ENCODE measurements around the gene YTHDF1. TPM values are rescaled to one million over a fixed set of nuclear protein-coding genes. Genes with fewer than 3 reads are reported as not detected.

Gene YTHDF1
- total RNA-seq, 1 donor from 2014 or later = 59.0 TPM

- Mint-ChIP-seq H3K4me1 (peaks cover 18% of the 10 kb centered on the region), H3K27me3 (ENCODE audit: low read depth) (peaks cover 3% of the 10 kb centered on the region), H3K4me3 (no peak overlapping the region), H3K9me3 (no peaks in the 10 kb centered on the region), H3K36me3 (ENCODE audit: low read depth) (peaks cover 2% of the 10 kb centered on the region), H3K27ac (ENCODE audit: unreplicated experiment) (no peak overlapping the region)
- no peak for DNase-seq (ENCODE audit: low read depth, low spot score)
- TF ChIP-seq CTCF (conservative IDR thresholded peaks at IDR 0.05) = no peak
Observed at GRCh38 chr20:63194007-63194796, 21.7 kb downstream of the YTHDF1 start.

- no peak for TF ChIP-seq CTCF (conservative IDR thresholded peaks at IDR 0.05)
- Mint-ChIP-seq H3K27ac (ENCODE audit: unreplicated experiment) (no peak overlapping the region), H3K9me3 (no peaks in the 10 kb centered on the region), H3K36me3 (ENCODE audit: low read depth) (no peaks in the 10 kb centered on the region), H3K4me1 (peaks cover 9% of the 10 kb centered on the region), H3K4me3 (no peak overlapping the region), H3K27me3 (ENCODE audit: low read depth) (peaks cover 3% of the 10 kb centered on the region)
- no peak for DNase-seq (ENCODE audit: low read depth, low spot score)
Observed at GRCh38 chr20:63192721-63193120, 23.2 kb downstream of the YTHDF1 start.

GRCh38 chr20:63191400-63191799, 24.5 kb downstream of the YTHDF1 start:
- H3K4me1 Mint-ChIP-seq = peaks cover 7% of the 10 kb centered on the region
- no peak overlapping the region for H3K27ac Mint-ChIP-seq (ENCODE audit: unreplicated experiment)
- H3K27me3 Mint-ChIP-seq (ENCODE audit: low read depth) = peaks cover 3% of the 10 kb centered on the region
- no peak for DNase-seq (ENCODE audit: low read depth, low spot score)
- H3K4me3 Mint-ChIP-seq = peak overlapping the region; percentile 49
- H3K36me3 Mint-ChIP-seq (ENCODE audit: low read depth) = no peaks in the 10 kb centered on the region
- no peak for TF ChIP-seq CTCF (conservative IDR thresholded peaks at IDR 0.05)
- no peaks in the 10 kb centered on the region for H3K9me3 Mint-ChIP-seq

GRCh38 chr20:63190828-63191227, 25.1 kb downstream of the YTHDF1 start:
- no peak for TF ChIP-seq CTCF (conservative IDR thresholded peaks at IDR 0.05)
- no peak for DNase-seq (ENCODE audit: low read depth, low spot score)

GRCh38 chr20:63189846-63190559, 25.9 kb downstream of the YTHDF1 start:
- Mint-ChIP-seq H3K9me3 (no peaks in the 10 kb centered on the region), H3K27me3 (ENCODE audit: low read depth) (peaks cover 3% of the 10 kb centered on the region), H3K4me3 (peak overlapping the region; percentile 24), H3K27ac (ENCODE audit: unreplicated experiment) (no peak overlapping the region), H3K36me3 (ENCODE audit: low read depth) (no peaks in the 10 kb centered on the region), H3K4me1 (peaks cover 4% of the 10 kb centered on the region)
- no peak for TF ChIP-seq CTCF (conservative IDR thresholded peaks at IDR 0.05)
- no peak for DNase-seq (ENCODE audit: low read depth, low spot score)

More at GRCh38 chr20:63190828-63191227, 25.1 kb downstream of the YTHDF1 start:
- H3K36me3 Mint-ChIP-seq (ENCODE audit: low read depth) = no peaks in the 10 kb centered on the region
- H3K4me3 Mint-ChIP-seq = no peak overlapping the region
- no peak overlapping the region for H3K27ac Mint-ChIP-seq (ENCODE audit: unreplicated experiment)
- peaks cover 3% of the 10 kb centered on the region for H3K27me3 Mint-ChIP-seq (ENCODE audit: low read depth)
- H3K4me1 Mint-ChIP-seq = peaks cover 4% of the 10 kb centered on the region
- no peaks in the 10 kb centered on the region for H3K9me3 Mint-ChIP-seq

Measured in neural crest cell (in vitro differentiated cells).